Transverse colon (tissue), 4 donors: Measurements from ENCODE around the gene TRPT1. TPM values are rescaled to one million over a fixed set of nuclear protein-coding genes. Genes with fewer than 3 reads are reported as not detected.

ENCODE experiments used
- DNase-seq: peaks from one replicate; pipeline ENCODE4 v3.0.0-alpha.2; 2019
- H3K27ac ChIP-seq, 4 donors: fragments of 200-600 bp; sonication (generic); 2 replicates each; pipeline ENCODE4 v1.5.1; 2016 to 2018; ENCODE audit warnings: inconsistent platforms in 4 of 4
- H3K27me3 ChIP-seq: fragments of 200-600 bp; sonication (generic); 2 replicates; pipeline ENCODE4 v1.5.1; 2017; ENCODE audit warnings: inconsistent platforms
- H3K36me3 ChIP-seq, 4 donors: fragments of 200-600 bp; sonication (generic); 2 replicates each; pipeline ENCODE4 v1.5.1; 2017 to 2019; ENCODE audit warnings: inconsistent platforms in 4 of 4
- H3K4me1 ChIP-seq, 4 donors: fragments of 200-600 bp; sonication (generic); 2 replicates each; pipeline ENCODE4 v1.5.1; 2017 to 2020; ENCODE audit warnings: inconsistent platforms in 4 of 4
- H3K4me3 ChIP-seq, 4 donors: fragments of 200-600 bp; sonication (generic); 1 replicate in 1 of 4; 2 replicates in 3 of 4; pipeline versions ENCODE4 v1.5.1 to v1.6.1; 2017 to 2019; ENCODE audit warnings: inconsistent platforms in 4 of 4
- H3K9me3 ChIP-seq, 2 donors: fragments of 200-600 bp; sonication (generic); 2 replicates each; pipeline ENCODE4 v1.5.1; 2017 to 2019; ENCODE audit warnings: inconsistent platforms in 2 of 2
- EP300 ChIP-seq: sonication (generic); formaldehyde crosslinking; IDR thresholded peaks from one replicate; pipeline ENCODE4 v1.6.1; 2017; ENCODE audit warnings: antibody characterized with exemption, low read depth
- POLR2A ChIP-seq: fragments of 450-650 bp; IDR thresholded peaks from one replicate; pipeline ENCODE4 v1.6.1; 2016; ENCODE audit warnings: antibody characterized with exemption, mild to moderate bottlenecking, moderate library complexity
- POLR2AphosphoS5 ChIP-seq, 3 donors: sonication (generic); formaldehyde crosslinking; IDR thresholded peaks; one replicate each; pipeline ENCODE4 v1.6.1; 2016; ENCODE audit warnings: antibody characterized with exemption in 3 of 3
- WGBS, 2 donors: methylation state at CpG; one replicate each; pipeline ENCODE4 v1.1.5; 2018; ENCODE audit warnings: low coverage in 1 of 2; 5-methylcytosine and 5-hydroxymethylcytosine counted together
- in situ Hi-C, 4 donors: fragments of 200-750 bp; cut with MboI; loops; one replicate each; pipeline versions ENCODE4 v1.15.0 to v1.15.1; 2017; ENCODE audit warnings: low sequenced_read_pairs in 3 of 4, low pct_ligation_motif_present in 1 of 4, low pct_unique_long_range_greater_than_20kb in 1 of 4
- intact Hi-C: fragments of 100-400 bp; cut with DNase I; formaldehyde crosslinking; loops from one replicate; pipeline ENCODE4 v1.15.1; 2023; ENCODE audit warnings: low total_unique reads
- total RNA-seq, 4 donors: library from RNA; depleted of rRNA; stranded (reverse); fragments of >200 nt; gene quantifications; one replicate each; pipeline ENCODE4 v1.1.0, GENCODE V29; 2016
- TF ChIP-seq, protein P1 (sequence below), 5 experiments: fragments of 200-600 bp in 3 of 5; fragments of 450-650 bp in 2 of 5; sonication (generic) in 3 of 5; IDR thresholded peaks; 1 replicate in 2 of 5; 2 replicates in 3 of 5; pipeline ENCODE4 v1.5.1; 2016 to 2017; ENCODE audit warnings: antibody characterized with exemption in 5 of 5, inconsistent platforms in 3 of 5, mild to moderate bottlenecking in 2 of 5, moderate library complexity in 1 of 5

Gene TRPT1
- total RNA-seq, 4 donors from 2014 or later, result 82.4 to 113 (median 99.1) TPM

DNA sequence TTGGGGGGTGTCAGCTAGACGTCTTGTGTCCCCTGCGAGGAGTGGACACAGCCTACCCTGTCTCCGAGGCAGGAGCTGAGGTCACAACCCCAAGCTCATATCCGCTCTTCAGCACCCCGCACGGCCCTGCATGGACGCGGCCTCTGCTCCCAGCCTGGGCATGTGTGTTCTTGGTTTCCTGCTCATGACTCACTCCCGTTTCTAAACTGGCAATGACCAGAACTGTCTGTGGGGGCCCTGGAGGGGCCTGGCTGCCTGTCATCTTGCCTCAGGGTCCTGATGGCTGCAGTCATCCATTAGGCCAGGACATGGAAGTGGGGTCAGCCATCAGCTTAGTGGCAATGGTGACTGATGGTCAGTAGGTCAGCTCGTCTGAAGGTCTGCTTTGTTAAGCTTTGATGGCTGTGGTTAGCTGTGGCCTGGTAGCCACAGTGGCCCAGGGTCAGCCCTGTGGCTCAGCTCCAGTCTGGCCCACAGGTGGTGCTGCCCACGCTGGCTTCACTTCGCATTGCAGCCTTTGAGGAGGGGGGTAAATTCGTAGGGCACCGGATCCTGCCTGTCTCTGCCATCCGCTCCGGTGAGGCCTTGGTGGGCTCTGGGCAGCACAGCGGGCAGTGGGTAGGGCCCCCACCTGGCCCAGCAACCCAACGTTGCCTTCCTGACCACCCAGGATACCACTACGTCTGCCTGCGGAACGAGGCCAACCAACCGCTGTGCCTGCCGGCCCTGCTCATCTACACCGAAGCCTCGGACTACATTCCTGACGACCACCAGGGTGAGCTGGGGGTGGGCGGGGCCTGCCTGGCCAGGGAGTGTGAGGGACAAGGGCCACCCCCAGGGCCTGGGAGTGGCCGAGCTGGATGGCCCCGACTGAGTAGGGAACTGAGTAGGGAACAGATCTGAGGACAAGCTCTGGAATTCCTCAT, 37.3 kb upstream of the TRPT1 start:
- DNase-seq, result no peak
- no peaks in the 10 kb centered on the region for H3K9me3 ChIP-seq
- H3K4me1 ChIP-seq, result peaks cover 1 to 15% (median 12%) of the 10 kb centered on the region in 4 donors
- no peak overlapping the region for H3K27ac ChIP-seq
- H3K27me3 ChIP-seq, result no peaks in the 10 kb centered on the region
- H3K36me3 ChIP-seq, result peaks cover 0 to 24% (median 3%) of the 10 kb centered on the region in 4 donors
- intact Hi-C loops (no loop called here), in situ Hi-C loops (no loop called here)
- TF ChIP-seq, protein P1, sequence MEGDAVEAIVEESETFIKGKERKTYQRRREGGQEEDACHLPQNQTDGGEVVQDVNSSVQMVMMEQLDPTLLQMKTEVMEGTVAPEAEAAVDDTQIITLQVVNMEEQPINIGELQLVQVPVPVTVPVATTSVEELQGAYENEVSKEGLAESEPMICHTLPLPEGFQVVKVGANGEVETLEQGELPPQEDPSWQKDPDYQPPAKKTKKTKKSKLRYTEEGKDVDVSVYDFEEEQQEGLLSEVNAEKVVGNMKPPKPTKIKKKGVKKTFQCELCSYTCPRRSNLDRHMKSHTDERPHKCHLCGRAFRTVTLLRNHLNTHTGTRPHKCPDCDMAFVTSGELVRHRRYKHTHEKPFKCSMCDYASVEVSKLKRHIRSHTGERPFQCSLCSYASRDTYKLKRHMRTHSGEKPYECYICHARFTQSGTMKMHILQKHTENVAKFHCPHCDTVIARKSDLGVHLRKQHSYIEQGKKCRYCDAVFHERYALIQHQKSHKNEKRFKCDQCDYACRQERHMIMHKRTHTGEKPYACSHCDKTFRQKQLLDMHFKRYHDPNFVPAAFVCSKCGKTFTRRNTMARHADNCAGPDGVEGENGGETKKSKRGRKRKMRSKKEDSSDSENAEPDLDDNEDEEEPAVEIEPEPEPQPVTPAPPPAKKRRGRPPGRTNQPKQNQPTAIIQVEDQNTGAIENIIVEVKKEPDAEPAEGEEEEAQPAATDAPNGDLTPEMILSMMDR (IDR thresholded peaks at IDR 0.05), result no peak
- TF ChIP-seq POLR2A (no peak), POLR2AphosphoS5 (IDR thresholded peaks at IDR 0.05) (no peak), EP300 (no peak)
- no peak overlapping the region for H3K4me3 ChIP-seq
- WGBS, 2 donors, result 73 to 88% methylated on average over 8 to 20 of the region's 29 CpGs

DNA sequence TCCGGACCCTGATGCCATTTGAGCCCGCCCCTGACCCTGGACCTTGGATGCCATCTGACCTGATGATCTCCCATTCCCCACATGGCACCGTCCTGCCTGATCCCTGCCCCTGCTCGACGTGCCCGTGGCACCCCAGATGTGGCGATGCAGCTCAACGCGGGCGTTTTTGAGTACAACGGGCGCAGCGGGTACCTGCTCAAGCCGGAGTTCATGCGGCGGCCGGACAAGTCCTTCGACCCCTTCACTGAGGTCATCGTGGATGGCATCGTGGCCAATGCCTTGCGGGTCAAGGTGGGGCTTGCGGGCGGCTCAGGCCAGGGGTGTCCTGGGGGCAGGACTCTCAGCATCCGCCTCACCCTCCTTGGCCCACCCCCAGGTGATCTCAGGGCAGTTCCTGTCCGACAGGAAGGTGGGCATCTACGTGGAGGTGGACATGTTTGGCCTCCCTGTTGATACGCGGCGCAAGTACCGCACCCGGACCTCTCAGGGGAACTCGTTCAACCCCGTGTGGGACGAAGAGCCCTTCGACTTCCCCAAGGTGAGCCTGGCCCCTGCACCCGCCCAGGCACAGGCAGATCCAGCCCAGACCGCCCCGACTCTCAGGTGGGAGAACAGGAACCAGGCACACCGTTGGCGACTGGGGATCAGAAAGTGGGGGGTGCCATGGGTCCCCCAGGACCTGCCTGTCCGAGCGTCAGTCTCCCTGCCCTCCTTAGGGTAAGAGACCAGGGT, 36.5 kb upstream of the TRPT1 start:
- intact Hi-C loops, result no loop called here
- Histone ChIP-seq H3K27me3 (no peaks in the 10 kb centered on the region), H3K27ac (no peak overlapping the region), H3K4me3 (no peak overlapping the region), H3K36me3 (peaks cover 0 to 24% (median 3%) of the 10 kb centered on the region in 4 donors), H3K9me3 (no peaks in the 10 kb centered on the region), H3K4me1 (peaks cover 0 to 6% (median 5%) of the 10 kb centered on the region in 4 donors)
- DNase-seq, result no peak
- 91 to 93% methylated on average over 14 to 37 of the region's 42 CpGs for WGBS, 2 donors
- in situ Hi-C loops, result no loop called here
- TF ChIP-seq POLR2AphosphoS5 (IDR thresholded peaks at IDR 0.05) (no peak), POLR2A (no peak), EP300 (no peak)
- TF ChIP-seq, protein P1 (IDR thresholded peaks at IDR 0.05), result no peak

DNA sequence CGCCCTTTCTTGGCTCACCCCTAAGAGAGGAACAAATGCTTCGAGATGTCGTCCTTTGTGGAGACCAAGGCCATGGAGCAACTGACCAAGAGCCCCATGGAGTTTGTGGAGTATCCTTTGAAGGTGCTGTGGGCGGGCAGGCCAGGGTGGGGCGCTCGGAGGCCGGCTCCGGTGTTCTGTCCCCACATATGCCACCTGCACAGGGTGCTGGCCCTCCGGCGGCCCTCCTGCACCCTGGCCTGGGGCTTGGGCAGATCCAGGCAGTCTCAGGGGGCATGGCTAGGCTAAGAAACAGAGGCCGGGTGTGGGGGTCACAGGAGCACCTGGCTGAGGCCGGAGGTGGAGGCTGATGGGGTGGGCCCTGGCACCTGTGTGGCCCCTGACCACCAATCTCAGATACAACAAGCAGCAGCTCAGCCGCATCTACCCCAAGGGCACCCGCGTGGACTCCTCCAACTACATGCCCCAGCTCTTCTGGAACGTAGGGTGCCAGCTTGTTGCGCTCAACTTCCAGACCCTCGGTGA, 35.6 kb upstream of the TRPT1 start:
- TF ChIP-seq, protein P1 (IDR thresholded peaks at IDR 0.05), result no peak
- no peak for TF ChIP-seq POLR2A
- intact Hi-C loops, result no loop called here
- 90 to 95% methylated on average over 2 to 9 of the region's 18 CpGs for WGBS, 2 donors
- in situ Hi-C loops, result no loop called here
- H3K27me3 ChIP-seq, result no peaks in the 10 kb centered on the region
- H3K27ac ChIP-seq, result no peak overlapping the region
- H3K4me3 ChIP-seq, result no peak overlapping the region
- H3K36me3 ChIP-seq, result peaks cover 0 to 25% (median 3%) of the 10 kb centered on the region in 4 donors
- no peak for DNase-seq
- H3K9me3 ChIP-seq, result no peaks in the 10 kb centered on the region
- no peaks in the 10 kb centered on the region for H3K4me1 ChIP-seq

DNA sequence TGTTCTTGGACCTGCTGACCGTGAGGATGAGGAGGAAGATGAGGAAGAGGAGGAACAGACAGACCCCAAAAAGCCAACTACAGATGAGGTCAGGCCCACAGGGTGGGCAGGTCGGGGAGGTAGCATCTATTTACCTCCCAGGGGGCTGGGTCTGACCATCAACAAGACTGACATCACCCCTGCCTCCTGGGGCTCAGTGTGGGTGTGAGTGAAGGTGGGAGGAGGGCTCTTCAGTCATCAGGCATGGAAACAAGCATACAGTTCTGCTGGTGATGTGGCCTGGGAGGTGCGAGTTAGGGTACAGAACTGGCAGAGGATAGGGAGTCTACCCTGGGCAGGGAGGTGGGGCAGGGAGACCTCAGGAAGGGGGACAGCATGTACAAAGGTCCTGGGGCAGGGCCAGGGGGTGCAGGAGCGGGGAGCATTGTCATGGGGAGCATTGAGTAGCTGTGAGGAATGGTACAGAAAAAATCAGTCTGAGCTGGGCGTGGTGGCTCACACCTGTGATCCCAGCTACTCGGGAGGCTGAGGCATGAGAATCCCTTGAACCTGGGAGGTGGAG, 34.2 kb upstream of the TRPT1 start:
- in situ Hi-C loops, result no loop called here
- Histone ChIP-seq H3K4me3 (no peak overlapping the region), H3K27ac (no peak overlapping the region), H3K9me3 (no peaks in the 10 kb centered on the region), H3K4me1 (no peaks in the 10 kb centered on the region), H3K27me3 (no peaks in the 10 kb centered on the region), H3K36me3 (peaks cover 0 to 31% (median 2%) of the 10 kb centered on the region in 4 donors)
- TF ChIP-seq POLR2A, result no peak
- TF ChIP-seq EP300, result no peak
- TF ChIP-seq, protein P1 (IDR thresholded peaks at IDR 0.05), result no peak
- TF ChIP-seq POLR2AphosphoS5 (IDR thresholded peaks at IDR 0.05), result no peak
- no peak for DNase-seq
- 86 to 100% methylated on average over 1 to 6 of the region's 6 CpGs for WGBS, 2 donors
- intact Hi-C loops, result no loop called here
